ENCODE measurements around the gene VPS51. TPM values are rescaled to one million over a fixed set of nuclear protein-coding genes. Genes with fewer than 3 reads are reported as not detected.

Gene VPS51
- total RNA-seq, 6 experiments from 2014 or later, result 41.5 to 170 (median 50.2) TPM

DNA sequence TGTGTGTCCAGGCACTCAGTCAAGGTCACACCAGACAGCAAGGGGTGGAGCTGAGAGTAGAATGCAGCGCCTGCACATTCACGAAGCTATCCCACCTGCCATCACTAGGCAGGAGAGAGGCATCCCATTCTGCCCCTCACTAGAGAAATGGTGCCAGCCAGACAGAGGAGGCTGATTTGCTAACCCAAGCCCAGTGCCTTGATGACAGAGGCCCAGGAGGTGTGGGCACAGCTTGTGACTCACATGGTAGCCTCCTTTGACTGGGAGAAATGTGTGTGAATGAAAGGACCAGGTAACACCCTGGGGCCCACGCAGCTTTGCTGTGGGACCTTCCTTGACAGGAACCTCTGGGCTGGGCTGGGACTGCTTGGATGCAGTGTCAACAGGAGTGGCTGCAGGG, 32.5 kb upstream of the VPS51 start:
- H3K4me3 ChIP-seq, result no peak overlapping the region
- H3K9me3 ChIP-seq, result no peaks in the 10 kb centered on the region
- intact Hi-C loops (cut with DNase I), result no loop called here
- DNase-seq (no peak), ATAC-seq (no peak)
- H3K27ac ChIP-seq, result no peak overlapping the region
- no peaks in the 10 kb centered on the region for H3K4me1 ChIP-seq
- no peak for TF ChIP-seq POLR2A (IDR thresholded peaks at IDR 0.05)
- TF ChIP-seq, protein P1, sequence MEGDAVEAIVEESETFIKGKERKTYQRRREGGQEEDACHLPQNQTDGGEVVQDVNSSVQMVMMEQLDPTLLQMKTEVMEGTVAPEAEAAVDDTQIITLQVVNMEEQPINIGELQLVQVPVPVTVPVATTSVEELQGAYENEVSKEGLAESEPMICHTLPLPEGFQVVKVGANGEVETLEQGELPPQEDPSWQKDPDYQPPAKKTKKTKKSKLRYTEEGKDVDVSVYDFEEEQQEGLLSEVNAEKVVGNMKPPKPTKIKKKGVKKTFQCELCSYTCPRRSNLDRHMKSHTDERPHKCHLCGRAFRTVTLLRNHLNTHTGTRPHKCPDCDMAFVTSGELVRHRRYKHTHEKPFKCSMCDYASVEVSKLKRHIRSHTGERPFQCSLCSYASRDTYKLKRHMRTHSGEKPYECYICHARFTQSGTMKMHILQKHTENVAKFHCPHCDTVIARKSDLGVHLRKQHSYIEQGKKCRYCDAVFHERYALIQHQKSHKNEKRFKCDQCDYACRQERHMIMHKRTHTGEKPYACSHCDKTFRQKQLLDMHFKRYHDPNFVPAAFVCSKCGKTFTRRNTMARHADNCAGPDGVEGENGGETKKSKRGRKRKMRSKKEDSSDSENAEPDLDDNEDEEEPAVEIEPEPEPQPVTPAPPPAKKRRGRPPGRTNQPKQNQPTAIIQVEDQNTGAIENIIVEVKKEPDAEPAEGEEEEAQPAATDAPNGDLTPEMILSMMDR (IDR thresholded peaks at IDR 0.05), result no peak
- no peaks in the 10 kb centered on the region for H3K27me3 ChIP-seq
- WGBS (ENCODE audit: insufficient coverage, low coverage, low lambda C conversion rate, missing lambda C conversion rate), result no CpG with 5 or more reads among the region's 3 CpGs
- no peaks in the 10 kb centered on the region for H3K36me3 ChIP-seq

DNA sequence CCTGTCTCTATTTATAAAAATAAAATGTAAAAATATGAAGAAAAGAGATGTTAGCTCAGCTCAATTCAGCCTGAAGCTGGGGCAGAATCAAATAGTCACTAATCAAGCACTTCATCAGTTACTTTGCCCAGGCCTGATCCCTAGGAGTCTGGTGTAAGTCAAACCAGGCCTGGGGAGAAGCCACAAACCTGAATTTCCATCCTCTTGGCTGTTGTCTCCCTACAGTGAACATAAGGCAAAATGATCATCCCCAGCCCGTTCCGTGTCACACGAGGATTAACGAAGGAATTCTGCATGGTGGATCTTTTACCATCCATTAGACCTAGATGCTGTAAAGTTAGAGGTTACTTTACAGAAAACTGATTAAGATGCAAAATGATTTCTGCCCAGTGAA, 31.2 kb upstream of the VPS51 start:
- H3K27me3 ChIP-seq, result no peaks in the 10 kb centered on the region
- no peaks in the 10 kb centered on the region for H3K36me3 ChIP-seq
- 100% methylated on average over 4 of the region's 4 CpGs for WGBS (ENCODE audit: insufficient coverage, low coverage, low lambda C conversion rate, missing lambda C conversion rate)
- H3K4me1 ChIP-seq, result no peaks in the 10 kb centered on the region
- H3K9me3 ChIP-seq, result no peaks in the 10 kb centered on the region
- ATAC-seq (no peak), DNase-seq (no peak)
- intact Hi-C loops (cut with DNase I), result no loop called here
- no peak overlapping the region for H3K4me3 ChIP-seq
- TF ChIP-seq POLR2A (IDR thresholded peaks at IDR 0.05), result no peak
- TF ChIP-seq, protein P1 (IDR thresholded peaks at IDR 0.05), result no peak
- H3K27ac ChIP-seq, result no peak overlapping the region

DNA sequence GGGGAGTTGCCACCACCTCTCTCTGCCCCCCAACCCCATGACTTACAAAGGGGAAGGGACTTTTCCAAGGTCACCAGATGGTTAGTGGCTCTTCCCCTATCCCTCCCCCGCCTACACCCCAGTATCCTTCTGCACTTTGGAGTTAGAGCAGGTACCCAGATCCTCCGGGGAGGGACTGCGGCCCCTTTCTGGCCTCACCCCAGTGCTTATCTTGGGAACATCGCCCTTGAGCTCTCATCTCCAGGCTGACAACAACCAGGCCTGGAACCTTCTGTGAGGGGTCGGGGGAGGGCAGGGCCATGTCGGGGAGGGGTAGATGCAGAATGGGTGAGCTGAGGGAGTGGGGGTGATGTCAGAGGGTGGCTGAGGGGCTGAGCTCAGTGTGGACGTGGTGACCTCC, 30.2 kb upstream of the VPS51 start:
- intact Hi-C loops (cut with DNase I), result no loop called here
- Histone ChIP-seq H3K9me3 (no peaks in the 10 kb centered on the region), H3K4me3 (no peak overlapping the region), H3K27me3 (no peaks in the 10 kb centered on the region), H3K36me3 (no peaks in the 10 kb centered on the region), H3K4me1 (no peaks in the 10 kb centered on the region), H3K27ac (no peak overlapping the region)
- 75% methylated on average over 5 of the region's 7 CpGs for WGBS (ENCODE audit: insufficient coverage, low coverage, low lambda C conversion rate, missing lambda C conversion rate)
- TF ChIP-seq POLR2A (IDR thresholded peaks at IDR 0.05), result no peak
- TF ChIP-seq, protein P1 (IDR thresholded peaks at IDR 0.05), result no peak
- no peak for ATAC-seq
- DNase-seq, result no peak

DNA sequence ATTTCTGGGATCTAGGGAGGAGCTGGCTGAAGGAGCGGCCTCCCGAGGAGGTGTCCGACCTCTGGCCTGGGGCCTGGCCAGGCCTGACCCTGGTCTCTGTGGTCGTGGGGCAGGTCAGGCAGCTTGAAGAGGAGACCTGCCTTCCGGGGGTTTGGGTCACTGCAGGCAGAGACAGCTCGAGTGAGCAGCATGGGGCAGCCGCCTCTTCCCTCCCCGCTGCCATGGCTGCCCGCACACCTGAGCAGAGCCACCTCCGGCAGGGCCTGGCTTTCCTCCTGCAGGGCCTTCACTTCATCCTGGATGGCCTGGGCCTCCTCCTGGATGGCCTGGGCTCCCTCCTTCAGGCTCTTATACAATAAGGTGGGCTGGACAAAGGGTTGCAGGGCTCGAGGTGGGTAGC, 29.7 kb upstream of the VPS51 start:
- WGBS (ENCODE audit: insufficient coverage, low coverage, low lambda C conversion rate, missing lambda C conversion rate), result 86% methylated on average over 5 of the region's 11 CpGs
- DNase-seq (no peak), ATAC-seq (no peak)
- no peaks in the 10 kb centered on the region for H3K4me1 ChIP-seq
- no peaks in the 10 kb centered on the region for H3K36me3 ChIP-seq
- H3K9me3 ChIP-seq, result no peaks in the 10 kb centered on the region
- H3K27ac ChIP-seq, result no peak overlapping the region
- H3K27me3 ChIP-seq, result no peaks in the 10 kb centered on the region
- TF ChIP-seq POLR2A (IDR thresholded peaks at IDR 0.05), result no peak
- TF ChIP-seq, protein P1 (IDR thresholded peaks at IDR 0.05), result no peak
- intact Hi-C loops (cut with DNase I), result no loop called here
- no peak overlapping the region for H3K4me3 ChIP-seq

DNA sequence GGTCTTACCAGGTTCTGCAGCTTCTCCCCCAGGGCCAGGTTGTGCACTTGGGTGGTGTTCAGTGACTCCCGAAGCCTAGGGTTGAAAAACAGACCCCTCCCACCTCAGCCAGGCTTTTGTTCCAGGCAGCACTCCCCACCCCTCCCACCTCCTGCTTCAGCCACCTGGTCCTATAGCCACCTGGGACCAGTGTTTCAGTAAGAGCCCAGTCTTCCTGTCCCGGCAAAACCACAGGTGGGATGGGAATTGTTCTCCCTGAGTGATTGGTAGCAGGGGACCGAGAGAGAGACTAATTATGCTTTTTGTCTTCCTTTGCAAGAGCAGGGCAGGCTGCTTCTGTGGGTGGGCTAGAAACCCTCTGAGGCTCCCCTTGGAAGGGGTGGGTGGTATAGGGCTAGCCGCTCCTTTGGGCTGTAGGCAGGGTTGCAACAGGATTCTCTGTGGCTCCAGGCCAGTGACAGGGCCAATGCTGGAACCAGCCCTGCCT, 29.2 kb upstream of the VPS51 start:
- Histone ChIP-seq H3K4me3 (no peak overlapping the region), H3K36me3 (no peaks in the 10 kb centered on the region), H3K27ac (no peak overlapping the region), H3K27me3 (no peaks in the 10 kb centered on the region), H3K9me3 (no peaks in the 10 kb centered on the region), H3K4me1 (no peaks in the 10 kb centered on the region)
- intact Hi-C loops (cut with DNase I), result no loop called here
- ATAC-seq (no peak), DNase-seq (no peak)
- WGBS (ENCODE audit: insufficient coverage, low coverage, low lambda C conversion rate, missing lambda C conversion rate), result no CpG with 5 or more reads among the region's 4 CpGs
- TF ChIP-seq POLR2A (IDR thresholded peaks at IDR 0.05), result no peak
- TF ChIP-seq, protein P1 (IDR thresholded peaks at IDR 0.05), result no peak
